GM20431 (cell line): Measurements from ENCODE around the gene C17orf67.

Source experiments
- in situ Hi-C: fragments of 300-500 bp; cut with MseI, MboI; formaldehyde crosslinking; loops from one replicate; pipeline ENCODE4 v1.15.0; 2020; ENCODE audit warnings: low sequenced_read_pairs; ENCODE audit not compliant: unreplicated experiment

Gene C17orf67

DNA sequence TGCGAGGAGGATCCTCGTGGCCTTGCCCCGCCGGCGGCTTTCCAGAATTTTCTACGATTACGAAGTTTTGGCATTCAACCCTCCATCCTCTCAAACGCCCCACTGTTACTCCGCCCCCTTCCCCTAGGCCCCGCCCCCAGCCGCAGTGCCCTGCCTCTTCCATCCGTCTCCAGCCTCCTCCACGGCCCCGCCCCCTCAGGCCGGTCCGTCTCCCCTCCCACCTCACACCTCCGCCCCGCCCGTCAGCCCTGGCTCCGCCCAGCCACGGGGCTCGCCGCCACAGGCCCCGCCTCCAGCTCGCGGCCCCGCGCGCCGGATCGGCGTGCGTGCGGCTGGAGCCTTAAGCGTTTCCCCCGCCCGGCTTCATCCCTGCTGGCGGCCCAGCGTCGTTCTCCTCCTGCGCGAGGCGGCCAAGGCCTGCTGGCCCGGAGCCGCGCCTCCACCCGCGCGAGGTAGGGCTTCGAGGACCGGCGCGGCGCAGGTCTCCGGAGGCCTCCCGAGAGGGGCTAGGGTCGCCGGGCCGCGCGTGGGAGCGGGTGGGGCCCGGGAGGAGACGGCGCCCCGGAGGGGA lies at the start of gene C17orf67, which contains the start of gene DGKE:
Gene C17orf67 (minus strand): TSS at position 112 of the 571 bp plus-strand sequence. CDS start 18,110 bp downstream, outside the sequence.
Gene DGKE (plus strand): TSS at position 343 of the 571 bp plus-strand sequence. CDS start 645 bp downstream, outside the sequence.
- in situ Hi-C loops: no loop called here

- in situ Hi-C loops: no loop called here
Measured at GRCh38 chr17:56881685-56882295, 48.1 kb upstream of the C17orf67 start.

GRCh38 chr17:56880571-56880970 lies 46.9 kb upstream of the C17orf67 start:
- in situ Hi-C loops: no loop called here

DNA sequence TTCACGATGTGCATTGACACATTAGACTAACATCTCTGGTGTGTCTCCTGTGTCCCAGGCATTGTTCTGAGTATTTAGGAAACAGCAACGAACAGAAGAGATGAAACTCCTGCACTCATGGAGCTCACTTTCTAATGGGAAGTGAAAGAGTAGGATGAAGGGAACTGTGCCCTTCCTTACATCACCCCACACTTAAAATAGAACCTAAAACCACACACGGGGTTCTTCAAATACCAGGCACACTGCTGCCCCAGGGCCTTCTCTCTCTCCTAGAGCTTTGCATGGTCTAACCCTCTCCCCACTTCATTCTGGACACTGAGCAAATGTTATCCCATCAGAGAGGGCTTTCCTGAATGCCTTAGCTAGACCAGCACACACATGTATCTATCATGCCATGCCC lies 46.4 kb upstream of the C17orf67 start:
- in situ Hi-C loops: no loop called here

DNA sequence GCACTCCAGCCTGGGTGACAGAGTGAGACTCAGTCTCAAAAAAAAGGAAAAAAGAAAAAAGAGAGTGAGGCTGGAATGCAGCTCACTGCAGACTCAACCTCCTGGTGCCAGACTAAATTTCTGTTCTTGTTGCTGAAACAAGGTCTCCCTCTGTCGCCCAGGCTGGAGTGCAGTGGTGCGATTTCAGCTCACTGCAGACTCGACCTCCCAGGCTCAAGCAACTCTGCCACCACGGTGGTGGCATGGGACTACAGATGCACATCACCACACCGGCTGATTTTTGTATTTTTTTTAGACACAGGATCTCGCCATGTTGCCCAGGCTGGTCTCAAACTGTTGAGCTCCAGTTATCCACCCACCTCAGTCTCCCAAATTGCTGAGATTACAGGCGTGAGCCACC lies 45.6 kb upstream of the C17orf67 start:
- in situ Hi-C loops: no loop called here

GRCh38 chr17:56876766-56877179 lies 43.1 kb upstream of the C17orf67 start:
- in situ Hi-C loops: no loop called here

GRCh38 chr17:56870081-56870651 lies 36.4 kb upstream of the C17orf67 start:
- in situ Hi-C loops: loop anchor here (25.0 kb wide), 1 partner anchor 108 kb away; no protein-coding TSS in a partner anchor

DNA sequence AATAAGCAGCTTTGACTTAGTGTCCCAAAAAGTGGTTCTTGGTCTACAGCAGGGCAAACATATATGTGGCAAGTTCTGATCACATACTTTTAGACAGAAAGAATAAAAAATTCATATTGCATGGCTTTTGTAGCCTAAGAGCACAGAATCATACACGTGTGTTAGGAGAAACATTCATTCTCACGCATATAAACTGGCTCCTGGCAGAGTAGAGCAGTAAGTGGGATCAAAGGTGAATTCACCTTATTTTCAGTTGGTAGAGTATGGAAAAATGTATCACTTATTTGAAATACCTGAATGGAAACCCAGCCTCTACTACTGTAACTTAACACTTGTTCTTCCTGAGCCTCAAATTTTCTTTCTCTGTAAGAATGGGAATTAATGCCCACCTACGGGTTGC lies 35.0 kb upstream of the C17orf67 start:
- in situ Hi-C loops: loop anchor here (25.0 kb wide), 1 partner anchor 106 kb away; no protein-coding TSS in a partner anchor

GRCh38 chr17:56867948-56868376 lies 34.2 kb upstream of the C17orf67 start:
- in situ Hi-C loops: loop anchor here (25.0 kb wide), 1 partner anchor 106 kb away; no protein-coding TSS in a partner anchor

DNA sequence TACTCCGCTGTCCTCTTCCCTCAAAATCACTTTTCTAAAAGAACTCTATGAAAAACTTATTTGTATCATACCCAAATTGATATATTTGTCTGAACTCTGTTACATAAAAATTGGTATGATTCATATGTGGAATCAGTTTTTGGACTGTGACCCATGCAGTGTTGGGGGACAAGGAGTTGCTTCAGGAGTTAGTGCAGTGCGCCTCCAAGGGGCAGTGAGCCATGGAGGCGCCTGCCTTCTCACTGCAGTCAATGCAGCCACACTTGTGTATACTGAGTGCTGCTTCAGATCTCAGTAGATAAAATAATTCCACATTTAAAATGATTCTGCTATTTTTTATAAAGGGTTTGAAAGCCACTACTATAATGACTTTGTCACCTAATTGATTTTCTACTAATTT lies 32.8 kb upstream of the C17orf67 start:
- in situ Hi-C loops: loop anchor here (25.0 kb wide), 1 partner anchor 104 kb away; no protein-coding TSS in a partner anchor

- in situ Hi-C loops: loop anchor here (25.0 kb wide), 1 partner anchor 104 kb away; no protein-coding TSS in a partner anchor
Measured at GRCh38 chr17:56866076-56866475, 32.4 kb upstream of the C17orf67 start.

DNA sequence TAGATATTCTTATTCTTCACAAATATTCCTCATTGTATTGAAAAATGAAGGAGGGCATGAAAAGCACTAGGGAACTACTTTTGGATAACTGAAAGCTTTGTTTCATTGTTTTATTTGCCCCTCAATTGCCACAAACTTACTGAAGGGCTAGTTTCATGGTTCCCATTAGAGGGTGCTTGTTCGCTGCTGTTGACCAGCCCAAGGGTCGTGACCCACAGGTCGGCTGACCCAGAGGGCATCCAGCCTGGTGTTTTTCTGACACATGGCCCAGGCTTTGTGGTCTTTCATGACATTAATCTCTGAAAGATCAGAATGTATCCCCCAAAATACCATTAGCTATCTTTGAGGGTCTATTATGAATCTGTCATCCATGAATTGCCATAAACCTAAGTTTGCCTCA lies 30.3 kb upstream of the C17orf67 start:
- in situ Hi-C loops: loop anchor here (25.0 kb wide), 1 partner anchor 102 kb away; no protein-coding TSS in a partner anchor

GRCh38 chr17:56861899-56862298 lies 28.2 kb upstream of the C17orf67 start:
- in situ Hi-C loops: loop anchor here (25.0 kb wide), 1 partner anchor 100 kb away; no protein-coding TSS in a partner anchor

DNA sequence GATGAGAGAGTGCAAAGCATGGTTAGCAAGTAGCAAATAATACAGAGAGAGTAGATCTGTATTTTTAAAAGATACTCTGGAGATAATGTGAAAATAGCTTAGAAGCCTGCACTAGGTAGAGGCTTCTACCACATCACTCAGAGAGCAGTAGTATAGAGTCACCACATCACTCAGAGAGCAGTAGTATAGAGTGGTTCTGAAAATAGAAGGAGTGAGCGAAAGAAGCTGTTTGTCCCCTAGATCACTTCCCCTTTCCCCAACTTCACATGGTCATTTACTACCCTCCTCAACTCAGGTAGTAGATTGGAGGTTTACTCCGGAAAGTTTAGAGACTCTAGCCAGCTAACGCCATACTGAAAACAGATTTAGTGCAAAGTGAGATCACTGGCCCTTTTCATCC lies 17.3 kb upstream of the C17orf67 start:
- in situ Hi-C loops: loop anchor here (25.0 kb wide), 1 partner anchor 89 kb away; no protein-coding TSS in a partner anchor

GRCh38 chr17:56850591-56850990 lies 16.9 kb upstream of the C17orf67 start:
- in situ Hi-C loops: loop anchor here (25.0 kb wide), 1 partner anchor 88 kb away; no protein-coding TSS in a partner anchor

DNA sequence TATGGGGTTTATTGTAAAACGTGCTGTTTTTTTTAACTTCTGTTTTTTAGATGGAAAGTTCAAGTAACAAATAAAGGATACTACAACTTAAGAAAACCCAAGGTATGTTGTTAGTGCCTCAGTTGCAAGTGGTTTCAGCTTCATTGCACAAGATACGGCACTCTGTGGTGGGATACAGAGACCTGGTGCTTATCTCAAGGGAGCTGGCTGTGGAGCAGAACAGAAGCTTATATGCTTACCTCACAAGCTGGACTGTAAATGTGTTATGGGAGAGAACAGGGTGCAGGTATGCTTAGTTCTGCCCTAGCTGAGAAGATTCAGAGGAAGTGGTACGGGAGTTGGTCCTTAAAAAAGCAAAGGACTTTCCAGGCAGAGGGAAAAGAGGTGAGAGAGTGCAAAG lies 15.4 kb upstream of the C17orf67 start:
- in situ Hi-C loops: no loop called here

GRCh38 chr17:56847106-56847505 lies 13.4 kb upstream of the C17orf67 start:
- in situ Hi-C loops: no loop called here

DNA sequence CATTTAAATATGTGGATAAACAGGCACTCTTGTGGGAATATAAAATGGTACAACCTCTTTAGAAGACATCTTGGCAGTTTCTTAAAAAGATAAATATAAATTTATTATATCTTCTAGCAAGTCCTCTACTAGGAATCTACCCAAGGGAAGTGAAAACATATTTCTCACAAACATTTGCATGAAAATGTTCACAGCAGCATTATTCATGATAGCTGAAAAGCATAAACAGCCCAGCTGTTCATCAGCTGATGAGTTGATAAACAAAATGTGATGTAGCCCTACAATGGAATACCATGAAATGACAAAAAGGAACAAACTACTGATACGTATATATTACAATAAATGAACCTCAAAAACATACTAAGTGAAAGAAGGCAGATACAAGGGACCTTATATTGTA lies 12.2 kb upstream of the C17orf67 start:
- in situ Hi-C loops: no loop called here

DNA sequence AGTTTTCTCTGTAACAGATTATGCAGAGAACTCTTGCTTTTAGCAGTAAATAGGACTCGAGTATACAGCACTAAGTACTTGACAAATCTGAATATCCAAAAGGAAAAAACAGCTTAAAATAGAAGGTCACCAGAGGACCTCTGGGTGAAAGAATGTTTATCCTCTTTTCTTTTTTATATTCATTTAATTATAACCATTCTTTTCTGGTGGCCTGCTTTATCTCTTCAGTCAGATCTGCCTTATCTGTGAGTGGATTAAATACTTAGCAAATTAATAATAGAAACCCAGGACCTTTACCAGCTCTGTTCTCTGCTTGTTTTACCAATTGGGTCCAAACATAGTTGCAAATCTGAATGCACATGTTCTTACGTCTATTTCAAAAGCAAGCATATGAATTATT lies 8.9 kb upstream of the C17orf67 start:
- in situ Hi-C loops: no loop called here

GRCh38 chr17:56838687-56839086 lies 5.0 kb upstream of the C17orf67 start:
- in situ Hi-C loops: no loop called here

GRCh38 chr17:56835264-56835585 lies 1.5 kb upstream of the C17orf67 start:
- in situ Hi-C loops: no loop called here
